Natural killer cell (primary cell): ENCODE measurements around the gene RASGEF1C. TPM values are rescaled to one million over a fixed set of nuclear protein-coding genes. Genes with fewer than 3 reads are reported as not detected.

ENCODE experiments used
- ATAC-seq, 3 donors: fragments of 150-1000 bp in 2 of 3; fragments of 200-7000 bp in 1 of 3; cut with Tn5 transposase; 1 replicate in 1 of 3; 2 replicates in 2 of 3; pipeline ENCODE4 v1.10.0; 2021; ENCODE audit warnings: mild to moderate bottlenecking in 2 of 3, moderate library complexity in 2 of 3
- DNase-seq, 2 donors: peaks; one replicate each; pipeline versions ENCODE4 v3.0.0 to v3.0.0-alpha.2; 2013 to 2021; ENCODE audit warnings: mixed read lengths in 1 of 2
- H3K27ac ChIP-seq: one replicate; pipeline ENCODE4 v1.5.1; 2013; ENCODE audit warnings: mild to moderate bottlenecking, low read length
- H3K27me3 ChIP-seq: one replicate; pipeline ENCODE4 v1.6.1; 2013; ENCODE audit warnings: low read length; ENCODE audit not compliant: control insufficient read depth, insufficient read depth
- H3K36me3 ChIP-seq: one replicate; pipeline ENCODE4 v1.6.1; 2013; ENCODE audit warnings: low read length; ENCODE audit not compliant: control insufficient read depth, insufficient read depth
- H3K4me1 ChIP-seq: one replicate; pipeline ENCODE4 v1.6.1; 2013; ENCODE audit warnings: low read length; ENCODE audit not compliant: control insufficient read depth, insufficient read depth
- H3K4me3 ChIP-seq: one replicate; pipeline ENCODE4 v1.5.1; 2013; ENCODE audit warnings: low read length
- H3K9me3 ChIP-seq: one replicate; pipeline ENCODE4 v1.6.1; 2013; ENCODE audit warnings: low read length; ENCODE audit not compliant: control insufficient read depth, insufficient read depth
- H3K27ac Mint-ChIP-seq, 2 donors: one replicate each; pipeline ENCODE4 v1.8.0; 2022; ENCODE audit warnings: mild to moderate bottlenecking in 2 of 2, mixed read lengths in 2 of 2, moderate library complexity in 1 of 2
- H3K27me3 Mint-ChIP-seq, 2 donors: one replicate each; pipeline ENCODE4 v1.8.0; 2022; ENCODE audit warnings: low read depth in 2 of 2, mixed read lengths in 2 of 2
- H3K36me3 Mint-ChIP-seq: one replicate; pipeline ENCODE4 v1.8.0; 2022; ENCODE audit warnings: mixed read lengths
- H3K4me1 Mint-ChIP-seq, 2 donors: one replicate each; pipeline ENCODE4 v1.8.0; 2022; ENCODE audit warnings: mixed read lengths in 2 of 2
- H3K4me3 Mint-ChIP-seq: one replicate; pipeline ENCODE4 v1.8.0; 2022; ENCODE audit warnings: mild to moderate bottlenecking, moderate library complexity, mixed read lengths
- H3K9me3 Mint-ChIP-seq, 2 donors: one replicate each; pipeline ENCODE4 v1.8.0; 2022; ENCODE audit warnings: mixed read lengths in 2 of 2
- CTCF ChIP-seq: fragments of 200-600 bp; IDR thresholded peaks from one replicate; pipeline ENCODE4 v1.8.0; 2022; ENCODE audit warnings: antibody characterized with exemption
- WGBS: methylation state at CpG from one replicate; pipeline ENCODE4 v1.1.7; 2013; ENCODE audit warnings: missing lambda C conversion rate; ENCODE audit not compliant: insufficient coverage; 5-methylcytosine and 5-hydroxymethylcytosine counted together
- intact Hi-C: fragments of 100-400 bp; cut with micrococcal nuclease; formaldehyde crosslinking; loops from one replicate; pipeline ENCODE4 v1.14.2; 2022
- total RNA-seq, 4 donors: library from RNA; stranded (reverse); fragments of 120-200 nt in 1 of 4; gene quantifications; one replicate each; pipeline versions ENCODE4 v1.2.3 to v1.2.4, GENCODE V29; 2013 to 2022

Gene RASGEF1C
- total RNA-seq, 3 donors from 2014 or later (not counting 1 experiment from before 2014, with no cell fraction given): not detected

- H3K27me3 Mint-ChIP-seq: peaks cover 0 to 3% of the 10 kb centered on the region in 2 donors
- H3K4me3 Mint-ChIP-seq: no peak overlapping the region
- no peak overlapping the region for H3K27ac ChIP-seq
- no peak overlapping the region for H3K27ac Mint-ChIP-seq
- no peaks in the 10 kb centered on the region for H3K27me3 ChIP-seq
- TF ChIP-seq CTCF: no peak
- no peaks in the 10 kb centered on the region for H3K9me3 ChIP-seq
- H3K4me1 Mint-ChIP-seq: no peaks in the 10 kb centered on the region
- H3K4me3 ChIP-seq: no peak overlapping the region
- WGBS: 87% methylated on average over 7 of the region's 7 CpGs
- no peaks in the 10 kb centered on the region for H3K9me3 Mint-ChIP-seq
- no peaks in the 10 kb centered on the region for H3K36me3 Mint-ChIP-seq
- no peak for ATAC-seq
- DNase-seq: no peak
- H3K36me3 ChIP-seq: no peaks in the 10 kb centered on the region
- H3K4me1 ChIP-seq: no peaks in the 10 kb centered on the region
- intact Hi-C loops: no loop called here
Observed at GRCh38 chr5:180175015-180175431, 34.0 kb downstream of the RASGEF1C start.

- no peak for TF ChIP-seq CTCF
- Histone ChIP-seq H3K27me3 (no peaks in the 10 kb centered on the region), H3K27ac (no peak overlapping the region), H3K4me1 (no peaks in the 10 kb centered on the region), H3K4me3 (no peak overlapping the region), H3K9me3 (no peaks in the 10 kb centered on the region), H3K36me3 (no peaks in the 10 kb centered on the region)
- Mint-ChIP-seq H3K36me3 (no peaks in the 10 kb centered on the region), H3K9me3 (no peaks in the 10 kb centered on the region), H3K27me3 (peaks cover 0 to under 1% of the 10 kb centered on the region in 2 donors), H3K27ac (no peak overlapping the region), H3K4me3 (no peak overlapping the region), H3K4me1 (no peaks in the 10 kb centered on the region)
- no peak for DNase-seq
- no peak for ATAC-seq
- intact Hi-C loops: no loop called here
- WGBS: 90% methylated on average over 12 of the region's 12 CpGs
Observed at GRCh38 chr5:180174587-180174972, 34.4 kb downstream of the RASGEF1C start.

GRCh38 chr5:180173875-180174586 is 35.0 kb downstream of the RASGEF1C start:
- TF ChIP-seq CTCF: no peak
- ATAC-seq: no peak
- Mint-ChIP-seq H3K27me3 (no peaks in the 10 kb centered on the region), H3K4me1 (no peaks in the 10 kb centered on the region), H3K36me3 (no peaks in the 10 kb centered on the region), H3K4me3 (no peak overlapping the region), H3K9me3 (no peaks in the 10 kb centered on the region), H3K27ac (no peak overlapping the region)
- Histone ChIP-seq H3K27ac (no peak overlapping the region), H3K9me3 (no peaks in the 10 kb centered on the region), H3K27me3 (no peaks in the 10 kb centered on the region), H3K36me3 (no peaks in the 10 kb centered on the region), H3K4me3 (no peak overlapping the region), H3K4me1 (no peaks in the 10 kb centered on the region)
- WGBS: 91% methylated on average over 27 of the region's 27 CpGs
- no peak for DNase-seq
- intact Hi-C loops: no loop called here

- H3K36me3 Mint-ChIP-seq: no peaks in the 10 kb centered on the region
- no peak overlapping the region for H3K4me3 Mint-ChIP-seq
- no peaks in the 10 kb centered on the region for H3K4me1 Mint-ChIP-seq
- H3K27me3 Mint-ChIP-seq: no peaks in the 10 kb centered on the region
- Histone ChIP-seq H3K4me3 (no peak overlapping the region), H3K36me3 (no peaks in the 10 kb centered on the region), H3K27ac (no peak overlapping the region), H3K27me3 (no peaks in the 10 kb centered on the region), H3K9me3 (no peaks in the 10 kb centered on the region), H3K4me1 (no peaks in the 10 kb centered on the region)
- WGBS: 73% methylated on average over 4 of the region's 4 CpGs
- DNase-seq (no peak), ATAC-seq (no peak)
- TF ChIP-seq CTCF: no peak
- H3K9me3 Mint-ChIP-seq: no peaks in the 10 kb centered on the region
- no peak overlapping the region for H3K27ac Mint-ChIP-seq
- intact Hi-C loops: no loop called here
Observed at GRCh38 chr5:180173198-180173544, 35.8 kb downstream of the RASGEF1C start.
